IPS-18a (cell line): ENCODE results near the gene OPTC.

Source experiments
- H3K27ac ChIP-seq: one replicate; pipeline ENCODE4 v1.5.1; 2013; ENCODE audit warnings: low read length
- H3K27me3 ChIP-seq: one replicate; pipeline ENCODE4 v1.6.1; 2013; ENCODE audit warnings: mild to moderate bottlenecking, low read length; ENCODE audit not compliant: control insufficient read depth, insufficient read depth
- H3K36me3 ChIP-seq: one replicate; pipeline ENCODE4 v1.6.1; 2013; ENCODE audit warnings: low read depth, low read length; ENCODE audit not compliant: control insufficient read depth
- H3K4me1 ChIP-seq: one replicate; pipeline ENCODE4 v1.6.1; 2013; ENCODE audit warnings: low read depth, low read length; ENCODE audit not compliant: control insufficient read depth
- H3K4me3 ChIP-seq: one replicate; pipeline ENCODE4 v1.5.1; 2013; ENCODE audit warnings: low read length
- H3K9ac ChIP-seq: one replicate; pipeline ENCODE4 v1.6.1; 2013; ENCODE audit warnings: mild to moderate bottlenecking, low read length, moderate library complexity
- H3K9me3 ChIP-seq: one replicate; pipeline ENCODE4 v1.6.1; 2013; ENCODE audit warnings: low read depth, low read length; ENCODE audit not compliant: control insufficient read depth

Gene OPTC

GRCh38 chr1:203520315-203520714 is 26.4 kb downstream of the OPTC start:
- Histone ChIP-seq H3K9ac (no peak overlapping the region), H3K36me3 (no peaks in the 10 kb centered on the region), H3K27ac (no peak overlapping the region), H3K4me1 (peaks cover 63% of the 10 kb centered on the region), H3K27me3 (peaks cover 66% of the 10 kb centered on the region), H3K4me3 (no peak overlapping the region), H3K9me3 (no peaks in the 10 kb centered on the region)

DNA sequence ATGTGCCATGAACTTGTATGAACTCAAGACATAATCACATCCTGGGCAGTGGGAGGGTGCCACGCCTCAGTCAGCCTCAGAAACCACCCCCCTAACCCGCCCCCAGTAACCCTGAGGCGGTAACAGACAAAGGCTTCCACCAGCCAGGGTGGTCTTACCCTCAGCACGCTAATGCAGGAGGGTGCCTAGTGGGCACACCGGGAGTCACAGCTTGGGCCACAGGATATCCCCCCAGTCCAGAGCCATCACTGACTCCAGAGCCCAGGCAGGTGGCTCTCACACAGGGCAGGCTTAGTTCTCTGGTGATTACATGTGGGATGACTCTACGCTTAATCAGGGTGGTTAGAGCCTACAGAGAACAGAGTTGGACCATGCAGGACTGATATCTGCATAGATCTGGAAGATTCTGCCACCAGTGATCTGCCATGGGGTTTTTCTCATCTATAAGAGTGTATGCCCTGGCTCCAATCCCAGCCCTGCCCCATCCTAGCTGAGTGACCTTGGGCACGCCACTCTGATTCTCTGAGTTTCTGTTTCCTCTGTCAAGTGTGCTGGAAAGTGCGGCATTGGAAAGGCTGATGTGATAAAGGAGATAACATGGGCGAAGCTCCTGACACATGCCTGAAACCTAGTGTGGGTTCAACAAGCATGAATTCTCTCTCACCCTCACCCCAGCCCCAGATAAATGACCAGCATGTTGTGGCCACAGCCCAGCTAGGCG is 27.3 kb downstream of the OPTC start:
- Histone ChIP-seq H3K9ac (no peak overlapping the region), H3K36me3 (no peaks in the 10 kb centered on the region), H3K4me1 (peaks cover 61% of the 10 kb centered on the region), H3K9me3 (no peaks in the 10 kb centered on the region), H3K4me3 (peak overlapping the region; percentile 23), H3K27me3 (peaks cover 57% of the 10 kb centered on the region), H3K27ac (no peak overlapping the region)

- Histone ChIP-seq H3K9ac (no peak overlapping the region), H3K27ac (no peak overlapping the region), H3K36me3 (no peaks in the 10 kb centered on the region), H3K9me3 (no peaks in the 10 kb centered on the region), H3K4me3 (peak overlapping the region; percentile 23), H3K27me3 (peaks cover 51% of the 10 kb centered on the region), H3K4me1 (peaks cover 61% of the 10 kb centered on the region)
These were observed 27.9 kb downstream of the OPTC start for GRCh38 chr1:203521812-203522211.

DNA sequence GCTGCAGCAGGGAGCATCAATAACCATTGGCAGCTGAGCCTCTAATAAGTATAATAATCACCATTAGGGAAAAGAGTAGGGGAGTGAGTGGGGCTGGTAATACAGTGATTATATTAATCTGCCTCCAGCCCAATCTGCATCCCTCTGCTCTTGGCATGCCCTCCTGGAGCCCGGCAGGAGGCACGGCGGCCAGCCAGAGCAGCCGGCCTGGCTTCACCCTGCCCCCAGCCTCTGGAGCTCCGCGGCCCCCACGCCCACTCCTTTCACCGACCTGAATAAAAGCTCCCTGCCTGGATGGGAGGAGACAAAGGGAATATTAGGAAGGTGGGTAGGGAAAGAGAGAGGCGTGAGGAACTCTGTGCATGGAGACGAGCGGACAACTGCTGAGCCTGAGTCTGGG is 28.3 kb downstream of the OPTC start:
- Histone ChIP-seq H3K9ac (no peak overlapping the region), H3K4me1 (peaks cover 57% of the 10 kb centered on the region), H3K36me3 (no peaks in the 10 kb centered on the region), H3K27ac (no peak overlapping the region), H3K4me3 (peak overlapping the region; percentile 23), H3K9me3 (no peaks in the 10 kb centered on the region), H3K27me3 (peaks cover 47% of the 10 kb centered on the region)

- no peak overlapping the region for H3K4me3 ChIP-seq
- no peak overlapping the region for H3K27ac ChIP-seq
- no peaks in the 10 kb centered on the region for H3K36me3 ChIP-seq
- peaks cover 33% of the 10 kb centered on the region for H3K27me3 ChIP-seq
- peaks cover 50% of the 10 kb centered on the region for H3K4me1 ChIP-seq
- H3K9ac ChIP-seq, result no peak overlapping the region
- no peaks in the 10 kb centered on the region for H3K9me3 ChIP-seq
These were observed 29.7 kb downstream of the OPTC start for GRCh38 chr1:203523667-203524066.

- Histone ChIP-seq H3K4me3 (no peak overlapping the region), H3K27me3 (peaks cover 28% of the 10 kb centered on the region), H3K9ac (no peak overlapping the region), H3K9me3 (no peaks in the 10 kb centered on the region), H3K36me3 (no peaks in the 10 kb centered on the region), H3K27ac (no peak overlapping the region), H3K4me1 (peaks cover 46% of the 10 kb centered on the region)
These were observed 30.2 kb downstream of the OPTC start for GRCh38 chr1:203524152-203524551.

- peaks cover 23% of the 10 kb centered on the region for H3K27me3 ChIP-seq
- peaks cover 40% of the 10 kb centered on the region for H3K4me1 ChIP-seq
- no peak overlapping the region for H3K4me3 ChIP-seq
- no peaks in the 10 kb centered on the region for H3K36me3 ChIP-seq
- no peak overlapping the region for H3K9ac ChIP-seq
- no peak overlapping the region for H3K27ac ChIP-seq
- H3K9me3 ChIP-seq, result no peaks in the 10 kb centered on the region
These were observed 30.9 kb downstream of the OPTC start for GRCh38 chr1:203524824-203525223.

GRCh38 chr1:203525685-203526084 is 31.7 kb downstream of the OPTC start:
- no peak overlapping the region for H3K4me3 ChIP-seq
- peaks cover 32% of the 10 kb centered on the region for H3K4me1 ChIP-seq
- H3K9ac ChIP-seq, result no peak overlapping the region
- peaks cover 15% of the 10 kb centered on the region for H3K27me3 ChIP-seq
- H3K36me3 ChIP-seq, result no peaks in the 10 kb centered on the region
- H3K9me3 ChIP-seq, result no peaks in the 10 kb centered on the region
- H3K27ac ChIP-seq, result no peak overlapping the region

DNA sequence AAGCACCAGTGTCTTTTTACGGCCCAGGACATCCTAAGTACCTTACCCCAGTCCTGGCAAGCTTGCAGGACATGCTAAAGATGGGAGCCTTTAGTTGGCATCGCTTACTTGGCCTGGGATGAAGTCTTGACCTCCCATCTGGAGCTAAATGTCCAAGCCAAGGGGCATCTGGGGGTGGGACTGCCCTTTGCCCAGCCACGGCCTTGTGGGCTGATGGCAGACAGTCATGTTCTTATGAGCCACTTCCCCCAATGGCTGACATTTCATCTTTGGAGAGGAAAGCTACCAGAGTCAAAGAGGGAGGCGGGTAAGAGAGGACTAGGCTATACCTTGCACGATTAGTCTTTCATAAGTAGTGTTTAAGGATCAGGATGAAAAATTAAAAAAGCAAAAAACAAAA is 32.2 kb downstream of the OPTC start:
- Histone ChIP-seq H3K27ac (no peak overlapping the region), H3K27me3 (peaks cover 10% of the 10 kb centered on the region), H3K36me3 (no peaks in the 10 kb centered on the region), H3K9me3 (no peaks in the 10 kb centered on the region), H3K4me3 (no peak overlapping the region), H3K9ac (no peak overlapping the region), H3K4me1 (peaks cover 29% of the 10 kb centered on the region)

DNA sequence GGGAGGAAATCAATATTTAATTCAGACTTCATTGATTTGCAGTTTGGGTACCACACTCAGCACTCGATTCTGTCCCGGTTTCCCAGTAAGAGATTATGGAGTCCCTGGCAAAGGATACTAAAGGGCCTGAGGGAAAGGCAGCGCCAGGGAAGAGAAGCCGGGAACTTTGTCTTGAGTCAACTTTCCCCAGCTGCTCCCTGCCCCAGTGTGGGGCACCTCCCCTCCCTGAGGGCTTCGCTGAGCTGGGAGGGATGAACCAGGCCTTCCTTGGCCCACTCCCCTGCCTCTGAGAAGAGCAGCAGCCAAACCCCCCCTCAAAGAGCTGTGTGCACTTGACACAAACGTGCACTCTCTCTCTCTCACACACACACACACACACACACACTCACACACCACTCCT is 32.6 kb downstream of the OPTC start:
- Histone ChIP-seq H3K4me3 (no peak overlapping the region), H3K9me3 (no peaks in the 10 kb centered on the region), H3K27me3 (peaks cover 6% of the 10 kb centered on the region), H3K4me1 (peaks cover 25% of the 10 kb centered on the region), H3K27ac (no peak overlapping the region), H3K9ac (no peak overlapping the region), H3K36me3 (no peaks in the 10 kb centered on the region)

GRCh38 chr1:203527013-203527412 is 33.1 kb downstream of the OPTC start:
- Histone ChIP-seq H3K27ac (no peak overlapping the region), H3K9ac (no peak overlapping the region), H3K4me3 (no peak overlapping the region), H3K36me3 (no peaks in the 10 kb centered on the region), H3K9me3 (no peaks in the 10 kb centered on the region), H3K27me3 (peaks cover 2% of the 10 kb centered on the region), H3K4me1 (peaks cover 20% of the 10 kb centered on the region)

DNA sequence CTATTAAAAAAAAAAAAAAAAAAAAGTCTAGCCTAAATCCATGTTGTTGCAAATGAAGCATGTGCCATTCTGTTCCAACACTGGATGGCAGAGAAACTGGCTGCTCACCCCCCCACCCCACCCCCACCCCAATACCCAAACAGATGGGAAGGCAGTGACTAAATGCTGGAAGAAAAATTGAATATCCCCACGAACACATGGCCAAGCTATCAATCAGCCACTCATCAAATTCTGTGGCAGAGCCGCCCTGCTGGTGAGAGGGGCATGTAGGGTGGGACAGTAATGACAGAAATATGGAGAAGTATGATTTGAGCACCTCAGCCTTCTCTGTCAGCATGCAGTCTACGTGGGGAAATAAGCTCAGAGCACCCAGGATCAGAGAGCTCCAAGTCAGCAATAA is 34.1 kb downstream of the OPTC start:
- no peaks in the 10 kb centered on the region for H3K9me3 ChIP-seq
- H3K9ac ChIP-seq, result no peak overlapping the region
- H3K27ac ChIP-seq, result no peak overlapping the region
- H3K36me3 ChIP-seq, result no peaks in the 10 kb centered on the region
- H3K27me3 ChIP-seq, result no peaks in the 10 kb centered on the region
- H3K4me3 ChIP-seq, result no peak overlapping the region
- H3K4me1 ChIP-seq, result peaks cover 11% of the 10 kb centered on the region
